ENCODE data around the gene TBC1D28. TPM values are rescaled to one million over a fixed set of nuclear protein-coding genes. Genes with fewer than 3 reads are reported as not detected.
"Not testable (repeated sequence)": the region's sequence is repeated elsewhere in the genome, so short reads cannot be mapped to it uniquely, and the experiment has no call there.

The TBC1D28 gene
- total and polyA plus RNA-seq, 7 donors = 0.27 TPM; not detected in 6

DNA sequence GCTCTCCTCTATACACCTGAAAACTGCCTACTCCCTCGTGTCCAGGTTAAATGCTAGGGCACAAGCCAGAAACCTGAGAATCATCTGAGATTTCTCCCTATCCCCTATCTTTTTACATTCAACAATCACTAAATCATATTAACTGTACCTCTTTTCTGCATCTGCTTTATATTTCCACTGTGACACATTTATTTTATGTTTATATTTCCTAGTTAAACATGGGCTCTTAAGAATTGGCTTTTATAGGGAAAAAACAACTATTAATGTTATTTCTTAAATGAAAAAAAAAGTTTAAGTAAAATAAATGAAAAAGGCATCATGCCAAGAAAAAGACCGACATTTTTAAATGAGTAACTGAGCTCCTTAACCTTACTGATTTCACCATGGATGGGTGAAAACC, 26.6 kb downstream of the TBC1D28 start:
- H3K27me3 ChIP-seq; H3K4me3 ChIP-seq; intact Hi-C loops (cut with DNase I); H3K9me3 ChIP-seq; DNase-seq; H3K36me3 ChIP-seq; H3K4me1 ChIP-seq: not testable (repeated sequence)
- peak; percentile 9 to 77 (median 46) for TF ChIP-seq POLR2AphosphoS5 (IDR thresholded peaks at IDR 0.05)
- peak overlapping the region in 1 of 4 donors; percentile 49 for H3K27ac ChIP-seq
- 62 to 67% methylated on average over 1 of the region's 2 CpGs for WGBS, 2 donors

DNA sequence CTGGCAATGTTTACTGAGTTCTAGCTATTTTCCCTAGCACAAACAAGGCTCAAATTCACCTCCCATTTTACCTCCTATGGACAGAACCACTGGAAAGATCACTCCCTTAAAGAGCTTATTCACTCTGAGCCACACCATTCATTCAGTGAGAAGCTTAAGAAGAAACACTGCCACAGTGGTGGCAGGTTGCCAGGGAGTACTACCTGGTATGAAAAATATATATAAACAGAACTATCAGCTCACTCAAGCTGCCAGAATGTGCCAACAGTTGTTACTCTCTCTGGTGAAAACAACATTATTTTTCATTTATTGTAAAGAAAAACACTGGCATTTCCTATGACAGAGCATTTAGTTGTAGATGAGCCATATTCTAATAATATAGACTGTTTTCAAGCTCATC, 31.2 kb downstream of the TBC1D28 start:
- DNase-seq; H3K4me3 ChIP-seq; H3K9me3 ChIP-seq; intact Hi-C loops (cut with DNase I); H3K27ac ChIP-seq; H3K27me3 ChIP-seq; H3K4me1 ChIP-seq; H3K36me3 ChIP-seq: not testable (repeated sequence)

DNA sequence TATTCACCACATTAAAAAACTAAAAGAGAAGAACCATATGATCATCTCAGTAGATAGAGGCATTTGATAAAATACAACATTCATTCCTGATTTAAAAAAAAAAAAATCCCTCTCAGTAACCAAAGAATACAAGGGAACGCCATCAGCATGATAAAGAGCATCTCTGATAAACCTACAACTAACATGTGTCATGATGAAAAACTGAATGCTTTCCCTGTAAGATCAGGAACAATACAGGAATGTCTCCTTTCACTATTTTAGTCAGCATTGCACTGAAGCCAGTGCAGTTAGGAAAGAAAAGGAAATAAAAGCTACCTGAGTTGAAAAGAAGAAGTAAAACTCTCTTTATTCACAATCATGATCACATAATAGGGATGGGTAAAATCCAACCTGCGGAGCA, 51.1 kb downstream of the TBC1D28 start:
- 90 to 93% methylated on average over 2 of the region's 2 CpGs for WGBS, 2 donors
- H3K36me3 ChIP-seq; H3K27ac ChIP-seq; DNase-seq; H3K4me3 ChIP-seq; H3K4me1 ChIP-seq; H3K9me3 ChIP-seq; intact Hi-C loops (cut with DNase I); H3K27me3 ChIP-seq: not testable (repeated sequence)

Small RNA genes within 50 kb of the gene (small RNA-seq; reads per million reads assigned to genes)
- 0 reads per million in 3 donors for gene AC026271.2

Other genes with a start within 250 kb of the TBC1D28 start
- under 1 TPM in 1 of 4 donors, not detected in 3; 0.83 TPM for gene LGALS9C, start 167.6 kb downstream of the TBC1D28 start, total RNA-seq
- 100 to 1,000 TPM in 1 of 3 donors, 10 to 100 TPM in 2; 29.6 to 105 (median 38.6) TPM for gene LGALS9C, start 167.6 kb downstream of the TBC1D28 start, polyA plus RNA-seq
- 10 to 100 TPM in 1 of 4 donors, 1 to 10 TPM in 3; 5.7 to 10.2 (median 7.8) TPM for gene FOXO3B, start 37.9 kb upstream of the TBC1D28 start, total RNA-seq
- 1 to 10 TPM in 1 of 3 donors, not detected in 2; 1.7 TPM for gene FOXO3B, start 37.9 kb upstream of the TBC1D28 start, polyA plus RNA-seq
- gene FBXW10, start 99.7 kb upstream of the TBC1D28 start, total RNA-seq = under 1 TPM in 2 of 4 donors, not detected in 2; 0.28 to 0.33 TPM
- gene FBXW10, start 99.7 kb upstream of the TBC1D28 start, polyA plus RNA-seq = under 1 TPM in 1 of 3 donors, not detected in 2; 0.03 TPM
- gene TVP23B, start 136.8 kb upstream of the TBC1D28 start, total RNA-seq = 10 to 100 TPM; 18.9 to 27.5 (median 24.5) TPM
- 10 to 100 TPM; 22.8 to 26.1 (median 25.8) TPM for gene TVP23B, start 136.8 kb upstream of the TBC1D28 start, polyA plus RNA-seq
- gene PRPSAP2, start 213.7 kb upstream of the TBC1D28 start, total RNA-seq = 10 to 100 TPM; 23.6 to 45.7 (median 33.2) TPM
- gene PRPSAP2, start 213.7 kb upstream of the TBC1D28 start, polyA plus RNA-seq = 10 to 100 TPM; 25.7 to 30.0 (median 28.2) TPM

Measured in sigmoid colon (tissue), 7 donors.